Measurements from ENCODE around the gene FOXA3. TPM values are rescaled to one million over a fixed set of nuclear protein-coding genes. Genes with fewer than 3 reads are reported as not detected.

Gene FOXA3
- total RNA-seq, 4 donors from 2014 or later, result not detected

- DNase-seq (ENCODE audit: low spot score in 2 of 2), result no peak
- H3K36me3 ChIP-seq, result peaks cover 4 to 84% (median 19%) of the 10 kb centered on the region in 3 donors
- 81 to 86% methylated on average over 8 of the region's 8 CpGs for WGBS, 2 donors
- no peaks in the 10 kb centered on the region for H3K27me3 ChIP-seq
- TF ChIP-seq CTCF (IDR thresholded peaks at IDR 0.05) (no peak), EP300 (IDR thresholded peaks at IDR 0.05) (no peak), POLR2A (IDR thresholded peaks at IDR 0.05) (no peak)
- no peaks in the 10 kb centered on the region for H3K9me3 ChIP-seq
- H3K4me1 ChIP-seq, result peaks cover 0 to 9% (median 3%) of the 10 kb centered on the region in 4 donors
- H3K27ac ChIP-seq, result no peak overlapping the region
- no peak overlapping the region for H3K4me3 ChIP-seq
Observed at GRCh38 chr19:45821103-45821521, 43.0 kb upstream of the FOXA3 start.

- 61 to 62% methylated on average over 4 to 7 of the region's 10 CpGs for WGBS, 2 donors
- Histone ChIP-seq H3K27ac (no peak overlapping the region), H3K4me1 (peaks cover 0 to 6% (median 3%) of the 10 kb centered on the region in 4 donors), H3K27me3 (no peaks in the 10 kb centered on the region), H3K36me3 (peaks cover 4 to 88% (median 19%) of the 10 kb centered on the region in 3 donors), H3K4me3 (no peak overlapping the region), H3K9me3 (no peaks in the 10 kb centered on the region)
- TF ChIP-seq POLR2A (IDR thresholded peaks at IDR 0.05) (no peak), EP300 (IDR thresholded peaks at IDR 0.05) (no peak), CTCF (IDR thresholded peaks at IDR 0.05) (no peak)
- no peak for DNase-seq (ENCODE audit: low spot score in 2 of 2)
Observed at GRCh38 chr19:45821570-45821969, 42.6 kb upstream of the FOXA3 start.

- Histone ChIP-seq H3K27me3 (no peaks in the 10 kb centered on the region), H3K27ac (no peak overlapping the region), H3K4me1 (no peaks in the 10 kb centered on the region), H3K36me3 (peaks cover 4 to 98% (median 24%) of the 10 kb centered on the region in 3 donors), H3K9me3 (no peaks in the 10 kb centered on the region), H3K4me3 (no peak overlapping the region)
- WGBS, 2 donors, result 91 to 100% methylated on average over 3 to 5 of the region's 5 CpGs
- DNase-seq (ENCODE audit: low spot score in 2 of 2), result no peak
- TF ChIP-seq POLR2A (IDR thresholded peaks at IDR 0.05) (no peak), EP300 (IDR thresholded peaks at IDR 0.05) (no peak), CTCF (IDR thresholded peaks at IDR 0.05) (no peak)
Observed at GRCh38 chr19:45822716-45823115, 41.4 kb upstream of the FOXA3 start.

- Histone ChIP-seq H3K27me3 (no peaks in the 10 kb centered on the region), H3K36me3 (peaks cover 4 to 98% (median 26%) of the 10 kb centered on the region in 3 donors), H3K9me3 (no peaks in the 10 kb centered on the region), H3K4me3 (no peak overlapping the region), H3K27ac (no peak overlapping the region), H3K4me1 (no peaks in the 10 kb centered on the region)
- DNase-seq (ENCODE audit: low spot score in 2 of 2), result no peak
- TF ChIP-seq EP300 (IDR thresholded peaks at IDR 0.05) (no peak), CTCF (IDR thresholded peaks at IDR 0.05) (no peak), POLR2A (IDR thresholded peaks at IDR 0.05) (no peak)
- 96 to 97% methylated on average over 7 to 9 of the region's 12 CpGs for WGBS, 2 donors
Observed at GRCh38 chr19:45823182-45823581, 40.9 kb upstream of the FOXA3 start.

- no peak for DNase-seq (ENCODE audit: low spot score in 2 of 2)
- Histone ChIP-seq H3K36me3 (peaks cover 4 to 98% (median 34%) of the 10 kb centered on the region in 3 donors), H3K4me1 (no peaks in the 10 kb centered on the region), H3K27me3 (no peaks in the 10 kb centered on the region), H3K27ac (no peak overlapping the region), H3K9me3 (no peaks in the 10 kb centered on the region), H3K4me3 (no peak overlapping the region)
- TF ChIP-seq POLR2A (IDR thresholded peaks at IDR 0.05), result no peak
- no peak for TF ChIP-seq EP300 (IDR thresholded peaks at IDR 0.05)
- TF ChIP-seq CTCF (IDR thresholded peaks at IDR 0.05), result no peak
- 56 to 61% methylated on average over 7 to 12 of the region's 12 CpGs for WGBS, 2 donors
Observed at GRCh38 chr19:45824041-45824471, 40.1 kb upstream of the FOXA3 start.
